Loucy (cell line): Measurements from ENCODE around the gene EIPR1.

Experiments used
- H2AFZ ChIP-seq: fragments of 200-600 bp; sonication (generic); 2 replicates; pipeline ENCODE4 v1.6.0; 2016; ENCODE audit warnings: antibody characterized with exemption, mild to moderate bottlenecking, low read length, moderate library complexity
- H3F3A ChIP-seq: fragments of 200-600 bp; 2 replicates; pipeline ENCODE4 v1.6.0; 2016; ENCODE audit warnings: antibody characterized with exemption, low read depth, mild to moderate bottlenecking
- H3K27me3 ChIP-seq: fragments of 200-600 bp; sonication (generic); 2 replicates; pipeline ENCODE4 v1.6.1; 2014; ENCODE audit warnings: low read length, mild to moderate bottlenecking; ENCODE audit not compliant: insufficient read depth, poor library complexity, severe bottlenecking
- H3K36me3 ChIP-seq: fragments of 200-600 bp; sonication (generic); 2 replicates; pipeline ENCODE4 v1.6.1; 2016; ENCODE audit warnings: low read length; ENCODE audit not compliant: insufficient read depth
- H3K4me1 ChIP-seq: fragments of 200-600 bp; sonication (generic); 2 replicates; pipeline ENCODE4 v1.5.1; 2014; ENCODE audit warnings: low read length, mild to moderate bottlenecking; ENCODE audit not compliant: insufficient read depth, poor library complexity, severe bottlenecking
- H3K4me2 ChIP-seq: fragments of 200-600 bp; sonication (generic); 2 replicates; pipeline ENCODE4 v1.6.0; 2014; ENCODE audit warnings: antibody characterized with exemption, low read length, low read depth, mild to moderate bottlenecking; ENCODE audit not compliant: poor library complexity, severe bottlenecking
- H3K4me3 ChIP-seq: fragments of 200-600 bp; sonication (generic); 2 replicates; pipeline ENCODE4 v1.5.1; 2014; ENCODE audit warnings: low read length, mild to moderate bottlenecking, mixed read lengths; ENCODE audit not compliant: poor library complexity, severe bottlenecking
- H3K79me2 ChIP-seq: fragments of 200-600 bp; sonication (generic); 2 replicates; pipeline ENCODE4 v1.6.1; 2014; ENCODE audit warnings: low read length; ENCODE audit not compliant: insufficient read depth
- H3K9ac ChIP-seq: fragments of 200-600 bp; sonication (generic); 2 replicates; pipeline ENCODE4 v1.6.0; 2014; ENCODE audit warnings: mild to moderate bottlenecking, low read depth, low read length, moderate library complexity; ENCODE audit not compliant: poor library complexity, severe bottlenecking
- H3K9me2 ChIP-seq: fragments of 200-600 bp; sonication (generic); replicated peaks from 2 replicates; pipeline ENCODE4 v1.6.1; 2016; ENCODE audit warnings: low read depth, low read length, mixed read lengths
- H3K9me3 ChIP-seq: fragments of 200-600 bp; sonication (generic); 2 replicates; pipeline ENCODE4 v1.6.1; 2014; ENCODE audit warnings: mild to moderate bottlenecking, antibody characterized with exemption, low read length, low read depth; ENCODE audit not compliant: insufficient read depth
- H4K20me1 ChIP-seq: fragments of 200-600 bp; sonication (generic); 2 replicates; pipeline ENCODE4 v1.6.0; 2014; ENCODE audit warnings: antibody characterized with exemption, low read length, mild to moderate bottlenecking; ENCODE audit not compliant: insufficient read depth, poor library complexity, severe bottlenecking
- CTCF ChIP-seq: fragments of 200-600 bp; sonication (generic); conservative IDR thresholded peaks from 2 replicates; pipeline ENCODE4 v1.5.1; 2014; ENCODE audit warnings: mild to moderate bottlenecking, antibody characterized with exemption, low read length
- EZH2phosphoT487 ChIP-seq: fragments of 200-600 bp; IDR thresholded peaks from 2 replicates; pipeline ENCODE4 v1.6.1; 2018; ENCODE audit warnings: antibody characterized with exemption, mild to moderate bottlenecking, moderate library complexity, borderline replicate concordance

The EIPR1 gene

GRCh38 chr2:3293221-3293620 lies 84.4 kb downstream of the EIPR1 start:
- H4K20me1 ChIP-seq, result peaks cover 3% of the 10 kb centered on the region
- no peak overlapping the region for H2AFZ ChIP-seq
- no peak overlapping the region for H3K9ac ChIP-seq
- peaks cover 5% of the 10 kb centered on the region; the same call in 1 of the 2 replicates for H3K36me3 ChIP-seq
- no peaks in the 10 kb centered on the region for H3K27me3 ChIP-seq
- H3K4me2 ChIP-seq, result no peak overlapping the region
- TF ChIP-seq EZH2phosphoT487 (no peak), CTCF (no peak)
- no peaks in the 10 kb centered on the region for H3K4me1 ChIP-seq
- H3K79me2 ChIP-seq, result peaks cover 5% of the 10 kb centered on the region; the same call in 1 of the 2 replicates
- no peaks in the 10 kb centered on the region for H3K9me2 ChIP-seq
- H3F3A ChIP-seq, result no peaks in the 10 kb centered on the region
- H3K9me3 ChIP-seq, result no peaks in the 10 kb centered on the region
- no peak overlapping the region for H3K4me3 ChIP-seq

GRCh38 chr2:3292416-3292815 lies 85.2 kb downstream of the EIPR1 start:
- Histone ChIP-seq H2AFZ (no peak overlapping the region), H3F3A (no peaks in the 10 kb centered on the region), H3K79me2 (peaks cover 5% of the 10 kb centered on the region; the same call in 1 of the 2 replicates), H3K9me2 (no peaks in the 10 kb centered on the region), H3K36me3 (no peaks in the 10 kb centered on the region; the same call in 1 of the 2 replicates), H3K4me1 (no peaks in the 10 kb centered on the region), H3K9ac (no peak overlapping the region), H3K9me3 (no peaks in the 10 kb centered on the region), H3K4me2 (no peak overlapping the region), H3K27me3 (no peaks in the 10 kb centered on the region), H3K4me3 (no peak overlapping the region), H4K20me1 (peaks cover 3% of the 10 kb centered on the region)
- no peak for TF ChIP-seq CTCF
- TF ChIP-seq EZH2phosphoT487, result no peak

DNA sequence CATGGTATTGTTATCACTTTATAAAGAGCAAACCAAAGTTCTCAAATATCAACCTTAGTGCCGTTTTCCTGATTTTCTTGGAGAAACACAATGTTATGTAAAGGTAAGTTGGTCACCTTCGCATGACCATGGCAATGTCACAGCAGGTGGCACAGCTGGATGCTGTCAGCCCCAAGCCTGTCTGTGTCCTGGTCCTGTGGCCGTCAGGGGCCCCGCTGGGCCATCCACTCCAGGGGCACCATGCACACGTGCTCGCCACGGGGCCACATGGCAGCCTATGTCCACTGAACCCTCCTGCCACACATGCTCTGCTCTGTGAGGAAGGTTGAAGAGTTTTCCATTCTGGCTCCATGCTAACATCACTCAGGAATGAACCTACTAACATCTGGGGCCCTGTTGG lies 85.9 kb downstream of the EIPR1 start:
- peaks cover 5% of the 10 kb centered on the region; the same call in 1 of the 2 replicates for H3K79me2 ChIP-seq
- no peak overlapping the region for H2AFZ ChIP-seq
- no peaks in the 10 kb centered on the region for H3K27me3 ChIP-seq
- no peaks in the 10 kb centered on the region for H3K9me3 ChIP-seq
- no peak overlapping the region for H3K4me2 ChIP-seq
- H3K4me3 ChIP-seq, result no peak overlapping the region
- H4K20me1 ChIP-seq, result peaks cover 3% of the 10 kb centered on the region
- H3K9me2 ChIP-seq, result no peaks in the 10 kb centered on the region
- no peaks in the 10 kb centered on the region for H3K4me1 ChIP-seq
- no peak overlapping the region for H3K9ac ChIP-seq
- no peaks in the 10 kb centered on the region for H3F3A ChIP-seq
- H3K36me3 ChIP-seq, result no peaks in the 10 kb centered on the region
- TF ChIP-seq CTCF, result no peak
- no peak for TF ChIP-seq EZH2phosphoT487
